GM12873 (cell line): ENCODE measurements around the gene CNNM2.

Source experiments
- CTCF ChIP-seq: IDR thresholded peaks from 2 replicates; pipeline ENCODE4 v1.5.1; 2012; ENCODE audit warnings: low read depth, mild to moderate bottlenecking, moderate library complexity, low read length, control low read depth; ENCODE audit not compliant: insufficient read depth; ENCODE audit errors: missing control alignments

CNNM2 gene

GRCh38 chr10:103058034-103058433, 139.9 kb downstream of the CNNM2 start:
- no peak for TF ChIP-seq CTCF

- no peak for TF ChIP-seq CTCF
Measured at GRCh38 chr10:103060575-103060974, 142.5 kb downstream of the CNNM2 start.

- TF ChIP-seq CTCF = no peak
Measured at GRCh38 chr10:103062854-103063590, 144.9 kb downstream of the CNNM2 start.

GRCh38 chr10:103064956-103065355, 146.9 kb downstream of the CNNM2 start:
- no peak for TF ChIP-seq CTCF

- no peak for TF ChIP-seq CTCF
Measured at GRCh38 chr10:103066141-103067098, 148.3 kb downstream of the CNNM2 start.

- TF ChIP-seq CTCF = no peak
Measured at GRCh38 chr10:103067484-103067883, 149.4 kb downstream of the CNNM2 start.

GRCh38 chr10:103067956-103068355, 149.9 kb downstream of the CNNM2 start:
- no peak for TF ChIP-seq CTCF
